MG63 (cell line): ENCODE results near the gene STRN3. TPM values are rescaled to one million over a fixed set of nuclear protein-coding genes. Genes with fewer than 3 reads are reported as not detected.
"Not testable (repeated sequence)": the region's sequence is repeated elsewhere in the genome, so short reads cannot be mapped to it uniquely, and the experiment has no call there.

Source experiments
- DNase-seq: peaks from one replicate; pipeline ENCODE4 v3.0.0-alpha.2; 2020
- H3K27me3 ChIP-seq: fragments of 250-450 bp; sonication (Bioruptor Pico); 2 replicates; pipeline ENCODE4 v1.5.1; 2020; ENCODE audit warnings: mild to moderate bottlenecking, moderate library complexity
- H3K36me3 ChIP-seq: fragments of 250-450 bp; sonication (Bioruptor Pico); 2 replicates; pipeline ENCODE4 v1.5.1; 2020; ENCODE audit warnings: mild to moderate bottlenecking, moderate library complexity
- H3K4me3 ChIP-seq: fragments of 250-450 bp; sonication (Bioruptor Pico); 2 replicates; pipeline ENCODE4 v1.5.1; 2020; ENCODE audit warnings: mild to moderate bottlenecking, moderate library complexity
- H3K9me3 ChIP-seq: fragments of 250-450 bp; sonication (Bioruptor Pico); 2 replicates; pipeline ENCODE4 v1.5.1; 2020; ENCODE audit warnings: mild to moderate bottlenecking, moderate library complexity
- total RNA-seq: library from RNA; depleted of rRNA; stranded (reverse); fragments of >200 nt; shearing (Covaris generic); gene quantifications from 2 replicates; pipeline ENCODE4 v1.2.3, GENCODE V29; 2014; ENCODE audit warnings: low replicate concordance; rRNA removed

Gene STRN3
- 17.7 and 20.4 TPM in 2 replicates for total RNA-seq

DNA sequence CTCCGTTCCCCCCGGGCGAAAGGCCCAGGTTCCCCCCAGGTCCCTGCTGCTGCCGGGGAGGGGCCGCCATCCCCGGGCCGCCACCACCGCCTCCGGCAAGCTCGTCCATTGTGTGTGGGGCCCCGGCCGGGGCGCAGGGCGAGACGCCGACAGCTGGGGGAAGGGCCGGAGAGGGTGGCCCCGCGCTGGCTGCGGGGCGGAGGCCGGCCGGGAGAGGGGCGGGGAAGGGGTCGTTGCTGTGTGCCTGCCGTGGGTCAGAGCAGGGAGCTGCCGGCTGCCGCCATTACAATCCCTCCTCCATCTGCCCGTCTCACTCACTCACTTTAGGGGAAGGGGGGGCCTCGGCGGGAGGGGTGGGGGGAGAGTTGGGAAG lies at the start of gene STRN3:
TSS of gene STRN3 (minus strand) at position 303 of the 373 bp plus-strand sequence. CDS start at position 109, 194 bp downstream.
- H3K9me3 ChIP-seq, result no peaks in the 10 kb centered on the region
- H3K36me3 ChIP-seq, result peaks cover 5% of the 10 kb centered on the region
- no peaks in the 10 kb centered on the region for H3K27me3 ChIP-seq
- DNase-seq, result no peak
- H3K4me3 ChIP-seq, result peak within 1 kb of the TSS; percentile 69

DNA sequence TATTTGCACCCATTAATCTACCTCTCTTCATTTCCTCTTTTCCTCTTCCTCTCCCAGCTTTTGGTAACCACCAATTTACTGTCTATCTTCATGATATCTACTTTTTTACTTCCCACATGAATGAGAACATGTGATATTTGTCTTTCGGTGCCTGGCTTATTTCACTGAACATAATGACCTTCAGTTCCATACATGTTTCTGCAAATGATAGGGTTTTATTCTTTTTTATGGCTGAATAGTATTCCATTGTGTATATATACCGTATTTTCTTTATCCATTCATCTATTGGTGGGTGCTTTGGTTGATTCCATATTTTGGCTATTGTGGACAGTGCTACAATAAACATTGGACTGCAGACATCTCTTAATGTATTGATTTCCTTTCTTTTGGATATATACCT lies 49.0 kb upstream of the STRN3 start:
- Histone ChIP-seq H3K36me3 (no peaks in the 10 kb centered on the region), H3K4me3 (no peak overlapping the region), H3K27me3 (no peaks in the 10 kb centered on the region), H3K9me3 (no peaks in the 10 kb centered on the region)
- no peak for DNase-seq

DNA sequence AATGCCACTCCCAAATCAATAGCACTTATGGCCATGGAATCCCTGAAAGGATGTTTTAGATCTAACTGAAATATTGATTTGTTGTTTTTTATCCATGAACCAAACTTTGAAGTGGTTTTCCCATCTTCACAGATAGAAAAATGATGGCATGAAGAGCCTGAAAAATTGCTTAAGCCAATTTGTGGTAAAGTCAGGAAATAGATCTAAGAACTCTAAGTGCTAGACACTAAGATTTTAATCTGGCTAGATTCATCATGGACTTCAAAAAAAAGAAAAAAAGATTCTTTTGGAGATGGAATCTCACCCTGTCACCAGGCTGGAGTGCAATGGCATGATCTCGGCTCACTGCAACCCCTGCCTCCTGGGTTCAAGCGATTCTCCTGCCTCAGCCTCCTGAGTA lies 45.0 kb upstream of the STRN3 start:
- Histone ChIP-seq H3K9me3 (no peaks in the 10 kb centered on the region), H3K36me3 (no peaks in the 10 kb centered on the region), H3K4me3 (no peak overlapping the region), H3K27me3 (no peaks in the 10 kb centered on the region)
- DNase-seq, result no peak

GRCh38 chr14:31070431-31070830 lies 44.3 kb upstream of the STRN3 start:
- Histone ChIP-seq H3K4me3 (no peak overlapping the region), H3K27me3 (no peaks in the 10 kb centered on the region), H3K9me3 (no peaks in the 10 kb centered on the region), H3K36me3 (no peaks in the 10 kb centered on the region)
- DNase-seq, result peak; percentile 9

- no peaks in the 10 kb centered on the region for H3K27me3 ChIP-seq
- H3K36me3 ChIP-seq, result no peaks in the 10 kb centered on the region
- H3K4me3 ChIP-seq, result no peak overlapping the region
- DNase-seq, result no peak
- H3K9me3 ChIP-seq, result no peaks in the 10 kb centered on the region
Measured at GRCh38 chr14:31069343-31069742, 43.2 kb upstream of the STRN3 start.

DNA sequence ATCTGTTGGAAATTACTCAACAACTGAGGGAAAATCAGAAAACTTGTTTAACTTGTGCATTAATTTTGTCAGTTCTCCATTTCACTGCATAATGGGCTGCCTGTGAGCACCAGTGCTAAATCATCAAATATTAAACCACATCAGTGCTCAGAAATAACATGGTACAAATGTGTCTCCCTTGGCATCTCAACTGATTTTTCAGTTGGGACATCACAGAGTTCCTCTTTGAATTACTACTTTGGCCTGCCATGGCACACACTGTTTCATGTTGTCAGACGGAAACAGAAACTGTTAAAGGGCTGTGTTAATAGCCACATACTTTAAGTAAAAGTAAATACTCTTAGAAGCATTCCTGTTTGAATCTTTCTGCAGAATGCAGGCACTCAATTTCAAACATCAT lies 42.1 kb upstream of the STRN3 start:
- no peaks in the 10 kb centered on the region for H3K36me3 ChIP-seq
- no peak for DNase-seq
- H3K9me3 ChIP-seq, result no peaks in the 10 kb centered on the region
- H3K27me3 ChIP-seq, result no peaks in the 10 kb centered on the region
- H3K4me3 ChIP-seq, result no peak overlapping the region

- H3K36me3 ChIP-seq, H3K4me3 ChIP-seq, DNase-seq, H3K27me3 ChIP-seq, H3K9me3 ChIP-seq: not testable (repeated sequence)
Measured at GRCh38 chr14:31062908-31063307, 36.7 kb upstream of the STRN3 start.

DNA sequence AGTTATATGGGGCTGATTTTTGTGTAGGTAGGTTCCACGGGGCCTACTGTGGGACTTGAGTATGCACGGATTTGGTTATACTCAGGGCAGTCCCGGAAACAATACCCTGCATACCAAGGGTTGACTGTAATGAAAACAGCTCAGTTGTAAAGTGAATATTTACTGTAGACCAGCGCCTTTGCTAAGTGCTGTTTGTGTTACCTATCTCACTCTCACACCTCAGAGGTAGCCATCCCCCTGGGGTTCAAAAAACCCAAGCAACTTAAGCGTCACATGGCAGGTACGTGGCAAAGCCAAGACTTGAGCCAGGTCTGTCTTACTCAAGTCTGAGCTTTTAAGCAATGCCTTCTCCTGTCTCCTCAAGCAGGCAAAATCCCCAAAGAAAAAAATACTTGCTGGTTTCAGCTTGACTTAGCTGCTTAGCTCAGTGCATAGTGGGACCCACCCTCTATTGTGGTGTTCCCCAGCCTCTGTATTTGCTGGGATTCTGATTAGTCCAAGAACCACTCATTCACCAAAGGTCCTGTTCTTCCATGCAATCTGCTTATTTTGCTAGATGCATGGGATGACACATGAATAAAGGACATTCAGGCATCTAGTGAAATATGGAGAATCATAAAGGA lies 34.2 kb upstream of the STRN3 start:
- Histone ChIP-seq H3K27me3 (no peaks in the 10 kb centered on the region), H3K9me3 (no peaks in the 10 kb centered on the region), H3K36me3 (no peaks in the 10 kb centered on the region), H3K4me3 (no peak overlapping the region)
- DNase-seq, result no peak

- no peak overlapping the region for H3K4me3 ChIP-seq
- no peaks in the 10 kb centered on the region for H3K27me3 ChIP-seq
- DNase-seq, result peak; percentile 16
- no peaks in the 10 kb centered on the region for H3K9me3 ChIP-seq
- no peaks in the 10 kb centered on the region for H3K36me3 ChIP-seq
Measured at GRCh38 chr14:31059152-31059924, 33.2 kb upstream of the STRN3 start.

DNA sequence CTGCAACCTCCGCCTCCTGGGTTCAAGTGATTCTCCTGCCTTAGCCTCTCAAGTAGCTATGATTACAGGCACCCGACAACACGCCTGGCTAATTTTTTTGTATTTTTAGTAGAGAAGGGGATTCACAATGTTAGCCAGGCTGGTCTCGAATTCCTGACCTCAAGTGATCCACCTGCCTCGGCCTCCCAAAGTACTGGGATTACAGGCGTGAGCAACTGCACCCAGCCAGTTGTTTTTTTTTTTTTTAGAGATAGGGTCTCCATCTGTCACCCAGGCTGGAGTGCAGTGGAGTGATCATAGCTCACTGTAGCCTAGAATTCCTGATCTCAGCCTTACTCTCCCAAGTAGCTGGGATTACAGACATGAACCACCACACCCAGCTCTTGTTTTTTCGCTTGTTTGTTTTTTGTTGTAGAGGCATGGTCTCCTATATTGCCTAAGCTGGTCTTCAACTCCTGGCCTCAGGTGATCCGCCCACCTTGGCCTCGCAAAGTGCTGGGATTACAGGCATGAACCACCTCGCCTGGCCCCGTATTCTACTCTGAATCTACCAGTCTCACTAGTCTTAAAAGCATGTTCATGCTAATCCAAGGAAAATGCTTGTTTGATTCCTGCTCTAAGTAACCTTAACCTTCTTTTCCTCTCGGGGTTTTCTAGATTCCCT lies 31.7 kb upstream of the STRN3 start:
- Histone ChIP-seq H3K27me3 (no peaks in the 10 kb centered on the region), H3K4me3 (no peak overlapping the region), H3K36me3 (no peaks in the 10 kb centered on the region), H3K9me3 (no peaks in the 10 kb centered on the region)
- no peak for DNase-seq

DNA sequence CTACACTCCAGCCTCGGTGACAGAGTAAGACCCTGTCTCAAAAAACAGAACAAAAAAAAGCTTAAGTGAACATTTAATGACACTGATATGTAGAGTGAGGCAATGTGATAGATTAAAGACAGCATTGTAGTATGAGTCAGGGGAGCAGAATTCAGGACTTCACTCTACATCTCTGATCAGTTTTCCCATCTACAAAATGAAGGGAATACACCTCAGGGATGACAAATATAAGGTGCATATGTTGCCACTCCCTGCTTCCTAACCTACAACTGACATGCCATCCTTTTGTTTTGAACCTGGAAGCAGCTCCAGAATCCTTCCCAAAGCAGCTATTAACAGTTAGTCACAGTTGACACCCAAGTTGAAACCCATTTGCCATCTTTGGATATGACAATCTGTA lies 30.9 kb upstream of the STRN3 start:
- Histone ChIP-seq H3K27me3 (no peaks in the 10 kb centered on the region), H3K9me3 (no peaks in the 10 kb centered on the region), H3K4me3 (no peak overlapping the region), H3K36me3 (no peaks in the 10 kb centered on the region)
- no peak for DNase-seq

DNA sequence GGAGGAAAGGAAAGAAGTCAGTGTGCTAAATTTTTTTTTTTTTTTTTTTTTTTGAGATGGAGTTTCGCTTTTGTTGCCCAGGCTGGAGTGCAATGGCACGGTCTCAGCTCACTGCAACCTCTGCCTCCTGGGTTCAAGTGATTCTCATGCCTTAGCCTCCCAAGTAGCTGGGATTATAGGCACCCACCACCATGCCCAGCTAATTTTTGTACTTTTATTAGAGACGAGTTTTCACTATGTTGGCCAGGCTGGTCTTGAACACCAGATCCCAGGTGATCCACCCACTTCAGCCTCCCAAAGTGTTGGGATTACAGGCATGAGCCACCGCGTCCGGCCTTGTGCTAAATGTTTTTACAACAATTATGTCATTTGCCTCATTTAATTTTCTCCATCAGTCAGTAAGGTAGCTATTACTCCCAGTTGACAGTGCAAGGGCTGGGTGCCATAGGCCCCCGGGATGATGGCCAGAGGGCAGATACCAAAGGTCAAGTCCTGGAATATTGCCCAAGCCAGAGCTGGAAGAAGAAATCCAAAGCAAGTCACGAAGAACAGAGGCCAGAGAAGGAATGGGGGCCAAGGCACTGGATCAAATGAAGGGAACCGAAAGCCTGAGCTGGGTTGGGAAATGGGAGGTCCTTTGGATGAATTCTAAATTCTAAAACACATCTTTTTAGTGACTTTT lies 26.9 kb upstream of the STRN3 start:
- H3K27me3 ChIP-seq, H3K4me3 ChIP-seq, H3K36me3 ChIP-seq, H3K9me3 ChIP-seq: not testable (repeated sequence)
- DNase-seq, result peak; percentile 78

DNA sequence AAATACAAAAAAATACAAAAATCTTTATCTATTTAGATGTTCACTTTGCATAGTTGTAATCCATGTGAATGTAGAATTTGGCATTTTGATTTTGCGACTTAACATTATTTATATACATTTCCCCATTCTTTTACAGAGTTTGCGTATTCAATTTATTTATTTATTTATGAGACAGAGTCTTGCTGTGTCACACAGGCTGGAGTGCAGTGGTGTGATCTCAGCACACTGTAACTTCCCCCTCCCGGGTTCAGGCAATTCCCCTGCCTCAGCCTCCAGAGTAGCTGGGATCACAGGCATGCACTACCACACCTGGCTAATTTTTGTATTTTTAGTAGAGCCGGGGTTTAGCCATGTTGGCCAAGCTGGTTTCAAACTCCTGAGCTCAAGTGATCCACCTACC lies 25.3 kb upstream of the STRN3 start:
- Histone ChIP-seq H3K9me3 (no peaks in the 10 kb centered on the region), H3K36me3 (no peaks in the 10 kb centered on the region), H3K27me3 (no peaks in the 10 kb centered on the region), H3K4me3 (no peak overlapping the region)
- peak; percentile 30 for DNase-seq

- Histone ChIP-seq H3K36me3 (no peaks in the 10 kb centered on the region), H3K27me3 (no peaks in the 10 kb centered on the region), H3K4me3 (no peak overlapping the region), H3K9me3 (no peaks in the 10 kb centered on the region)
- no peak for DNase-seq
Measured at GRCh38 chr14:31051023-31051422, 24.8 kb upstream of the STRN3 start.

DNA sequence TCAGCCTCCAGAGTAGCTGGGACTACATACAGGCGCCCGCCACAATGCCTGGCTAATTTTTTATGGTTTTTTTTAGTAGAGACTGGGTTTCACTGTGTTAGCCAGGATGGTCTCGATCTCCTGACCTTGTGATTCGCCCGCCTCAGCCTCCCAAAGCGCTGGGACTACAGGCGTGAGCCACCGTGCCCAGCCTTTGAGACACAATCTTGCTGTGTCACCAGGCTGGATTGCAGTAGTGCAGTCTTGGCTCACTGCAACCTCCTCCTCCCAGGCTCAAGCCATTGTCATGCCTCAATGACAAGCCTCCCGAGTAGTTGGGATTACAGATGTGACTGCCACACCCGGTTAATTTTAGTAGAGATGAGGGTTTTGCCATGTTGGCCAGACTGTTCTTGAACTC lies 21.3 kb upstream of the STRN3 start:
- H3K9me3 ChIP-seq, result no peaks in the 10 kb centered on the region
- H3K4me3 ChIP-seq, result no peak overlapping the region
- no peaks in the 10 kb centered on the region for H3K27me3 ChIP-seq
- DNase-seq, result no peak
- no peaks in the 10 kb centered on the region for H3K36me3 ChIP-seq

DNA sequence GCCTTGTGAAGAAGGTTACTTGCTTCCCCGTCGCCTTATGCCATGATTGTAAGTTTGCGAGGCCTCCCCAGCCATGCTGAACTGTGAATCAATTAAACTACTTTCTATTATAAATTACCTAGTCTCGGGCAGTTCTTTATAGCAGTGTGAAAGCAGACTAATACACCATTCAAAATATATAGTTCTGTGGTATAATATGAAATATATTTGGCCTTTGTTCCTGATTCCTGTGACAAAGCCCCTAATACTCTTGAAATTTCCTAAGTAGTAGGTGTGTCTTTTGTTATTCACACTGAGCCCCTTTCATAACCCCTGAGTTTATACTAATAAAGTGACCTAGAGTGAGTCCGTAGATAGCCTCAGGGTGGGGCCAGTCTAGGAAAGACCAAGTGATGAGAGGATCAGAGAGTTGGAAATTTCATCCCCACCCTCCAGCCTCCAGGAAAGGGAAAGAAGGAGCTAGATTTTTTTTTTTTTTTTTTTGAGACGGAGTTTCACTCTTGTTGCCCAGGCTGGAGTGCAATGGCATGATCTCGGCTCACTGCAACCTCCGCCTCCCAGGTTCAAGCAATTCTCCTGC lies 19.4 kb upstream of the STRN3 start:
- Histone ChIP-seq H3K9me3 (no peaks in the 10 kb centered on the region), H3K36me3 (no peaks in the 10 kb centered on the region), H3K4me3 (no peak overlapping the region), H3K27me3 (no peaks in the 10 kb centered on the region)
- DNase-seq, result no peak

DNA sequence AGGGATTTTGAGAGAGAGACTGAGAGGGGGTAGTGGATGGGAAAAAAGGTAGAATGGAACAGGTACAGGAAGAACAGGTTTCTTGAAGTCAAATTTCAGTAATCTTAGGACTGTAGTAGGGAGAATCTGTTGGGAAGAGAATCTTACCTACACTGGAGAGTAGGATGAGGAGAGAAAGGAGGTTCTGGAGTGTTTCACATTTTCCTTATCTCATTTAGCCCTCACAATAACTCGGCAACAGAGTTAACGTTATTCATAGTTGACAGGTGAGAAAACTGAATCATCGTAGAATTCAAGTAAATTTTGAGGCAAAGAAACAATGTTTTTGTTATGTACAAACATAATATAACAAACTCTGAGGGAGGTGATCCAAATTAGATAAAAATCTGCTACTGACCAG lies 17.2 kb upstream of the STRN3 start:
- Histone ChIP-seq H3K9me3 (no peaks in the 10 kb centered on the region), H3K36me3 (no peaks in the 10 kb centered on the region), H3K27me3 (no peaks in the 10 kb centered on the region), H3K4me3 (no peak overlapping the region)
- no peak for DNase-seq
